Adrenal gland (tissue), 5 donors: ENCODE results near the gene ZNF618.
A peak's percentile ranks its signal among the peaks of the same experiment; 100 is the strongest.
"Not testable (repeated sequence)": the region's sequence is repeated elsewhere in the genome, so short reads cannot be mapped to it uniquely, and the experiment has no call there.

ENCODE experiments used
- POLR2A ChIP-seq, 2 donors: fragments of 450-650 bp; IDR thresholded peaks; one replicate each; pipeline ENCODE4 v1.6.1; 2017; ENCODE audit warnings: antibody characterized with exemption in 2 of 2, mild to moderate bottlenecking in 2 of 2, moderate library complexity in 1 of 2
- TF ChIP-seq, protein P1 (sequence below), 6 experiments: fragments of 450-650 bp in 4 of 6; fragments of 200-600 bp in 2 of 6; sonication (generic) in 1 of 6; IDR thresholded peaks; 1 replicate in 5 of 6; 2 replicates in 1 of 6; pipeline versions ENCODE4 v1.5.1 to v1.8.0; 2016 to 2021; ENCODE audit warnings: antibody characterized with exemption in 6 of 6, mild to moderate bottlenecking in 2 of 6, moderate library complexity in 1 of 6
- donor health status: DM: no; HTN: no; CAD: no.

DNA sequence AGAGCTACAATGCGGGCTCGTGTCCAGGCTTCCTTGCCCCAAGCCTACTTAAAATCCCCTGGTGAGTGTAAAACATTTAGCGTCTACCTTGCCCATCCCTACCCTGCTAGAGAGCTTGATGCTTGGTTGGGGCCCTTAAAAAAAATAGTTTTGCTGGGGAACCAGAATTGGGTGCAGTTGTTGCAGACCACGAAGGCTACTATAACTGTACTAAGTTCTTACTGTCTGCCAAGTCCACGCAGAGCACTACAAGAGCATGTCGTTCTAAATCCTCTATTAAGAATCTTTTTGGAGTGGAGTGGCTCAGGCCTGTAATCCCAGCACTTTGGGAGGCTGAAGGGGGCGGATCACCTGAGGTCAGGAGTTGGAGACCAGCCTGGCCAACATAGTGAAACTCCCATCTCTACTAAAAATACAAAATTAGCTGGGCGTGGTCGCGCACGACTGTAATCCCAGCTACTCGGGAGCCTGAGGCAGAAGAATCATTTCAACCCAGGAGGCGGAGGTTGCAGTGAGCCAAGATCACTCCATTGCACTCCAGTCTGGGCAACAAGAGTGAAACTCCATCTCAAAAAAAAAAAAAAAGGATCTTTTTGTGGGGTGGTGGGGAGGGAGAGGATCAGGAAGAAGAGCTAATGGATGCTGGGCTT, 206.8 kb downstream of the ZNF618 start:
- TF ChIP-seq, protein P1, sequence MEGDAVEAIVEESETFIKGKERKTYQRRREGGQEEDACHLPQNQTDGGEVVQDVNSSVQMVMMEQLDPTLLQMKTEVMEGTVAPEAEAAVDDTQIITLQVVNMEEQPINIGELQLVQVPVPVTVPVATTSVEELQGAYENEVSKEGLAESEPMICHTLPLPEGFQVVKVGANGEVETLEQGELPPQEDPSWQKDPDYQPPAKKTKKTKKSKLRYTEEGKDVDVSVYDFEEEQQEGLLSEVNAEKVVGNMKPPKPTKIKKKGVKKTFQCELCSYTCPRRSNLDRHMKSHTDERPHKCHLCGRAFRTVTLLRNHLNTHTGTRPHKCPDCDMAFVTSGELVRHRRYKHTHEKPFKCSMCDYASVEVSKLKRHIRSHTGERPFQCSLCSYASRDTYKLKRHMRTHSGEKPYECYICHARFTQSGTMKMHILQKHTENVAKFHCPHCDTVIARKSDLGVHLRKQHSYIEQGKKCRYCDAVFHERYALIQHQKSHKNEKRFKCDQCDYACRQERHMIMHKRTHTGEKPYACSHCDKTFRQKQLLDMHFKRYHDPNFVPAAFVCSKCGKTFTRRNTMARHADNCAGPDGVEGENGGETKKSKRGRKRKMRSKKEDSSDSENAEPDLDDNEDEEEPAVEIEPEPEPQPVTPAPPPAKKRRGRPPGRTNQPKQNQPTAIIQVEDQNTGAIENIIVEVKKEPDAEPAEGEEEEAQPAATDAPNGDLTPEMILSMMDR (IDR thresholded peaks at IDR 0.05) = peak in 1 of 6 experiments; percentile 3
- not testable (repeated sequence) for TF ChIP-seq POLR2A (IDR thresholded peaks at IDR 0.05)
